Measurements from ENCODE around the gene TM4SF1. TPM values are rescaled to one million over a fixed set of nuclear protein-coding genes. Genes with fewer than 3 reads are reported as not detected.
A peak's percentile ranks its signal among the peaks of the same experiment; 100 is the strongest.
"Not testable (repeated sequence)": the region's sequence is repeated elsewhere in the genome, so short reads cannot be mapped to it uniquely, and the experiment has no call there.

Gene TM4SF1
- total and polyA plus RNA-seq, 10 donors = 31.0 to 260 (median 123) TPM

- WGBS, 5 donors = 61 to 91% (median 78%) methylated on average over 6 of the region's 6 CpGs
These were observed 4.0 kb upstream of the TM4SF1 start for GRCh38 chr3:149381173-149382100.

GRCh38 chr3:149380220-149380619 lies 2.8 kb upstream of the TM4SF1 start:
- DNase-seq; H3K4me3 ChIP-seq; H3K36me3 ChIP-seq; H3K27ac ChIP-seq; H3K9me3 ChIP-seq; intact Hi-C loops (cut with DNase I; ENCODE audit: low total_unique reads); H3K27me3 ChIP-seq (replicated peaks in 1 of 7): not testable (repeated sequence)
- 93 to 100% (median 100%) methylated on average over 4 to 21 of the region's 32 CpGs; no CpG with 5 or more reads in 2 of the 5 donors for WGBS, 5 donors
- peaks cover 0 to 22% (median 2%) of the 10 kb centered on the region in 6 donors for H3K4me1 ChIP-seq

More at GRCh38 chr3:149381173-149382100, 4.0 kb upstream of the TM4SF1 start:
- H3K4me1 ChIP-seq = peaks cover 0 to 18% (median 2%) of the 10 kb centered on the region in 6 donors
- no peaks in the 10 kb centered on the region for H3K9me3 ChIP-seq
- no peaks in the 10 kb centered on the region for H3K36me3 ChIP-seq
- H3K27me3 ChIP-seq (replicated peaks in 1 of 7) = peaks cover 0 to 7% (median 0%) of the 10 kb centered on the region in 7 donors
- H3K4me3 ChIP-seq = no peak overlapping the region
- intact Hi-C loops (cut with DNase I; ENCODE audit: low total_unique reads) = no loop called here
- H3K27ac ChIP-seq = peak overlapping the region in 5 of 8 donors; percentile 8 to 31 (median 19)
- no peak for DNase-seq
- TF ChIP-seq POLR2AphosphoS5 (IDR thresholded peaks at IDR 0.05) = no peak
- no peak for TF ChIP-seq POLR2A (IDR thresholded peaks at IDR 0.05)

GRCh38 chr3:149378478-149379309 lies 1.2 kb upstream of the TM4SF1 start:
- H3K4me1 ChIP-seq = peaks cover 0 to 37% (median 12%) of the 10 kb centered on the region in 6 donors
- H3K27ac ChIP-seq = peak overlapping the region in 7 of 8 donors; percentile 68 to 88 (median 78)
- DNase-seq = no peak
- TF ChIP-seq POLR2A (IDR thresholded peaks at IDR 0.05) (no peak), CTCF (IDR thresholded peaks at IDR 0.05 in 8 of 11, conservative IDR thresholded peaks at IDR 0.05 in 3 of 11) (no peak), POLR2AphosphoS5 (IDR thresholded peaks at IDR 0.05) (no peak)
- whole genome bisulfite sequencing, 5 donors = 84 to 95% (median 88%) methylated on average over 9 of the region's 9 CpGs
- H3K27me3 ChIP-seq (replicated peaks in 1 of 7) = peaks cover 0 to 7% (median 0%) of the 10 kb centered on the region in 7 donors
- intact Hi-C loops (cut with DNase I; ENCODE audit: low total_unique reads) = no loop called here
- no peak overlapping the region for H3K4me3 ChIP-seq
- H3K36me3 ChIP-seq = peaks cover 0 to 16% (median 0%) of the 10 kb centered on the region in 6 donors
- H3K9me3 ChIP-seq = no peaks in the 10 kb centered on the region

GRCh38 chr3:149376718-149377407 lies 586 bp downstream of the TM4SF1 start:
- Histone ChIP-seq H3K4me3 (peak overlapping the region; percentile 6 to 68 (median 40)), H3K27me3 (replicated peaks in 1 of 7) (peaks cover 0 to 7% (median 0%) of the 10 kb centered on the region in 7 donors), H3K27ac (peak overlapping the region; percentile 22 to 88 (median 78)), H3K4me1 (peaks cover 0 to 54% (median 24%) of the 10 kb centered on the region in 6 donors), H3K36me3 (peaks cover 0 to 24% (median 0%) of the 10 kb centered on the region in 6 donors), H3K9me3 (no peaks in the 10 kb centered on the region)
- no peak for DNase-seq
- intact Hi-C loops (cut with DNase I; ENCODE audit: low total_unique reads) = no loop called here
- TF ChIP-seq POLR2AphosphoS5 (IDR thresholded peaks at IDR 0.05) = no peak
- no peak for TF ChIP-seq CTCF (IDR thresholded peaks at IDR 0.05 in 8 of 11, conservative IDR thresholded peaks at IDR 0.05 in 3 of 11)
- TF ChIP-seq POLR2A (IDR thresholded peaks at IDR 0.05) = no peak
- WGBS, 5 donors = 50 to 68% (median 60%) methylated on average over 8 of the region's 8 CpGs

Measured in spleen (tissue), 11 donors.